CD4-positive, CD25-positive, alpha-beta regulatory T cell (primary cell): Measurements from ENCODE around the gene WASL. TPM values are rescaled to one million over a fixed set of nuclear protein-coding genes. Genes with fewer than 3 reads are reported as not detected.

Source experiments
- ATAC-seq, 2 donors: fragments of 150-1000 bp; cut with Tn5 transposase; one replicate each; pipeline ENCODE4 v1.10.0; 2021; ENCODE audit warnings: low read depth in 2 of 2, moderate number of reproducible peaks in 2 of 2, moderate library complexity in 1 of 2
- DNase-seq, 3 donors: peaks; one replicate each; pipeline versions ENCODE4 v3.0.0 to v3.0.0-alpha.2; 2012 to 2022; ENCODE audit warnings: mixed read lengths in 1 of 3
- H3K27ac ChIP-seq: one replicate; pipeline ENCODE4 v1.7.0; 2013; ENCODE audit warnings: mild to moderate bottlenecking, low read length; ENCODE audit not compliant: insufficient read depth, poor library complexity, severe bottlenecking
- H3K27me3 ChIP-seq: one replicate; pipeline ENCODE4 v1.7.0; 2013; ENCODE audit warnings: low read length; ENCODE audit not compliant: control insufficient read depth, insufficient read depth
- H3K36me3 ChIP-seq: one replicate; pipeline ENCODE4 v1.7.0; 2013; ENCODE audit warnings: mild to moderate bottlenecking, low read length, moderate library complexity; ENCODE audit not compliant: control insufficient read depth, insufficient read depth
- H3K4me1 ChIP-seq: 2 replicates; pipeline ENCODE4 v1.7.0; 2013; ENCODE audit warnings: mild to moderate bottlenecking, low read length; ENCODE audit not compliant: insufficient read depth, control insufficient read depth, poor library complexity, severe bottlenecking
- H3K4me3 ChIP-seq: one replicate; pipeline ENCODE4 v1.7.0; 2013; ENCODE audit warnings: low read depth, mild to moderate bottlenecking, low read length, moderate library complexity
- H3K9me3 ChIP-seq, 2 experiments: 1 replicate in 1 of 2; 2 replicates in 1 of 2; pipeline ENCODE4 v1.7.0; 2013; ENCODE audit warnings: low read length in 2 of 2, mild to moderate bottlenecking in 1 of 2, moderate library complexity in 1 of 2; ENCODE audit not compliant: control insufficient read depth in 2 of 2
- H3K27ac Mint-ChIP-seq, 3 donors: one replicate each; pipeline ENCODE4 v1.8.0; 2020 to 2022; ENCODE audit warnings: mild to moderate bottlenecking in 3 of 3, mixed read lengths in 3 of 3, moderate library complexity in 2 of 3
- H3K27me3 Mint-ChIP-seq: one replicate; pipeline ENCODE4 v1.8.0; 2022; ENCODE audit warnings: mild to moderate bottlenecking, mixed read lengths
- H3K36me3 Mint-ChIP-seq: one replicate; pipeline ENCODE4 v1.8.0; 2020; ENCODE audit warnings: mixed read lengths
- H3K4me1 Mint-ChIP-seq, 4 donors: one replicate each; pipeline ENCODE4 v1.8.0; 2020 to 2022; ENCODE audit warnings: mixed read lengths in 4 of 4, mild to moderate bottlenecking in 1 of 4
- H3K4me3 Mint-ChIP-seq, 4 donors: one replicate each; pipeline ENCODE4 v1.8.0; 2020 to 2022; ENCODE audit warnings: mild to moderate bottlenecking in 4 of 4, mixed read lengths in 4 of 4, moderate library complexity in 3 of 4
- H3K9me3 Mint-ChIP-seq, 7 donors: one replicate each; pipeline ENCODE4 v1.8.0; 2020 to 2022; ENCODE audit warnings: mixed read lengths in 7 of 7, mild to moderate bottlenecking in 3 of 7, moderate library complexity in 2 of 7
- polyA plus RNA-seq, 4 donors: library from polyadenylated mRNA; unstranded; fragments of 300-500 nt; fragmentation: Illumina TruSeq; gene quantifications; one replicate each; pipeline ENCODE4 v1.2.3, GENCODE V29; 2021
- total RNA-seq: library from RNA; stranded (reverse); gene quantifications from one replicate; pipeline ENCODE4 v1.2.3, GENCODE V29; 2022

WASL gene
- total and polyA plus RNA-seq, 5 donors from 2014 or later, result 1.4 to 10.2 (median 1.9) TPM

- ATAC-seq, result no peak
- H3K27ac Mint-ChIP-seq, result peak overlapping the region in 2 of 3 donors; percentile 29 to 36
- Histone ChIP-seq H3K4me1 (peaks cover 19% of the 10 kb centered on the region), H3K27me3 (no peaks in the 10 kb centered on the region), H3K27ac (no peak overlapping the region), H3K9me3 (no peaks in the 10 kb centered on the region), H3K36me3 (no peaks in the 10 kb centered on the region), H3K4me3 (no peak overlapping the region)
- H3K4me1 Mint-ChIP-seq, result peaks cover 17 to 77% (median 60%) of the 10 kb centered on the region in 4 donors
- H3K27me3 Mint-ChIP-seq, result no peaks in the 10 kb centered on the region
- peak overlapping the region in 1 of 4 donors; percentile 8 for H3K4me3 Mint-ChIP-seq
- H3K36me3 Mint-ChIP-seq, result peaks cover 6% of the 10 kb centered on the region
- DNase-seq, result no peak
- no peaks in the 10 kb centered on the region for H3K9me3 Mint-ChIP-seq
These were observed 29.5 kb downstream of the WASL start for GRCh38 chr7:123719197-123719721.

GRCh38 chr7:123718773-123719172, 30.0 kb downstream of the WASL start:
- Mint-ChIP-seq H3K9me3 (no peaks in the 10 kb centered on the region), H3K4me3 (no peak overlapping the region), H3K27me3 (no peaks in the 10 kb centered on the region), H3K36me3 (peaks cover 7% of the 10 kb centered on the region), H3K4me1 (peaks cover 18 to 75% (median 59%) of the 10 kb centered on the region in 4 donors), H3K27ac (peak overlapping the region in 2 of 3 donors; percentile 29 to 36)
- Histone ChIP-seq H3K4me1 (peaks cover 19% of the 10 kb centered on the region), H3K27me3 (no peaks in the 10 kb centered on the region), H3K9me3 (no peaks in the 10 kb centered on the region), H3K4me3 (no peak overlapping the region), H3K36me3 (no peaks in the 10 kb centered on the region), H3K27ac (no peak overlapping the region)
- ATAC-seq (peak in 1 of 2 donors; percentile 37), DNase-seq (peak in 1 of 3 donors; percentile 55)

GRCh38 chr7:123717689-123718088, 31.1 kb downstream of the WASL start:
- Histone ChIP-seq H3K4me1 (peaks cover 19% of the 10 kb centered on the region), H3K27ac (no peak overlapping the region), H3K4me3 (no peak overlapping the region), H3K9me3 (no peaks in the 10 kb centered on the region), H3K36me3 (no peaks in the 10 kb centered on the region), H3K27me3 (no peaks in the 10 kb centered on the region)
- H3K27me3 Mint-ChIP-seq, result no peaks in the 10 kb centered on the region
- no peak for DNase-seq
- H3K36me3 Mint-ChIP-seq, result peaks cover 7% of the 10 kb centered on the region
- no peak for ATAC-seq
- H3K4me3 Mint-ChIP-seq, result no peak overlapping the region
- no peak overlapping the region for H3K27ac Mint-ChIP-seq
- peaks cover 26 to 74% (median 58%) of the 10 kb centered on the region in 4 donors for H3K4me1 Mint-ChIP-seq
- no peaks in the 10 kb centered on the region for H3K9me3 Mint-ChIP-seq

- H3K4me1 ChIP-seq, result peaks cover 27% of the 10 kb centered on the region
- no peak overlapping the region for H3K27ac ChIP-seq
- H3K27ac Mint-ChIP-seq, result no peak overlapping the region
- no peak for ATAC-seq
- H3K27me3 Mint-ChIP-seq, result no peaks in the 10 kb centered on the region
- DNase-seq, result no peak
- H3K36me3 Mint-ChIP-seq, result peaks cover 7% of the 10 kb centered on the region
- no peak overlapping the region for H3K4me3 Mint-ChIP-seq
- H3K36me3 ChIP-seq, result no peaks in the 10 kb centered on the region
- H3K9me3 ChIP-seq, result no peaks in the 10 kb centered on the region
- H3K9me3 Mint-ChIP-seq, result no peaks in the 10 kb centered on the region
- no peak overlapping the region for H3K4me3 ChIP-seq
- H3K4me1 Mint-ChIP-seq, result peaks cover 34 to 80% (median 65%) of the 10 kb centered on the region in 4 donors
- no peaks in the 10 kb centered on the region for H3K27me3 ChIP-seq
These were observed 31.9 kb downstream of the WASL start for GRCh38 chr7:123716877-123717276.

DNA sequence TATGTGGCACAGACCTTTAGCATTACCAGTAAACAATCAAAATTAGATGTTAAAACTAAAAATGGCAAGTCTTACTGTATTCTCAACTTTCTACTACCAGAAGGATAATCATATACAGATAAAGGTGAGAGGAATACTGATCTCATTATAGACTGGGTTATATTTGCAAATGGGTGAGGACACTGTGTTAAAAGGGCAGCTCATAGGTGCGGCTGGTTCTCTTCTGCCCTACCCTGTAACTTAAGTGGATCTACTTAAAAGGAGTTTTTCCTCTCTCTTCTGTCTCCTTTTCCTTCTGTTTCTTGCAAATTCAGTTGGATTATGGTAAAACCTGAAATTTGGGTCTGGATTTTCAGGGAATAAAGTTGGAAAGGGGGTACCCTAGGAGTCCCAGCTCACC, 33.0 kb downstream of the WASL start:
- H3K27me3 ChIP-seq, result no peaks in the 10 kb centered on the region
- Mint-ChIP-seq H3K4me1 (peaks cover 30 to 80% (median 65%) of the 10 kb centered on the region in 4 donors), H3K9me3 (no peaks in the 10 kb centered on the region), H3K36me3 (peaks cover 7% of the 10 kb centered on the region), H3K27me3 (no peaks in the 10 kb centered on the region), H3K4me3 (no peak overlapping the region), H3K27ac (peak overlapping the region in 1 of 3 donors; percentile 12)
- H3K36me3 ChIP-seq, result no peaks in the 10 kb centered on the region
- H3K4me1 ChIP-seq, result peaks cover 34% of the 10 kb centered on the region
- no peak overlapping the region for H3K4me3 ChIP-seq
- no peaks in the 10 kb centered on the region for H3K9me3 ChIP-seq
- no peak for ATAC-seq
- DNase-seq, result no peak
- H3K27ac ChIP-seq, result no peak overlapping the region

- Mint-ChIP-seq H3K27me3 (no peaks in the 10 kb centered on the region), H3K9me3 (no peaks in the 10 kb centered on the region), H3K4me1 (peaks cover 32 to 82% (median 67%) of the 10 kb centered on the region in 4 donors)
These were observed 33.6 kb downstream of the WASL start for GRCh38 chr7:123715198-123715597.

GRCh38 chr7:123714296-123715080, 34.3 kb downstream of the WASL start:
- H3K36me3 Mint-ChIP-seq, result peaks cover 7% of the 10 kb centered on the region
- Histone ChIP-seq H3K36me3 (no peaks in the 10 kb centered on the region), H3K27me3 (no peaks in the 10 kb centered on the region), H3K4me3 (no peak overlapping the region), H3K27ac (no peak overlapping the region), H3K9me3 (no peaks in the 10 kb centered on the region), H3K4me1 (peaks cover 38% of the 10 kb centered on the region)
- peaks cover 30 to 75% (median 62%) of the 10 kb centered on the region in 4 donors for H3K4me1 Mint-ChIP-seq
- ATAC-seq, result no peak
- H3K9me3 Mint-ChIP-seq, result no peaks in the 10 kb centered on the region
- DNase-seq, result no peak
- peak overlapping the region in 2 of 3 donors; percentile 17 to 91 for H3K27ac Mint-ChIP-seq
- peak overlapping the region in 1 of 4 donors; percentile 35 for H3K4me3 Mint-ChIP-seq
- no peaks in the 10 kb centered on the region for H3K27me3 Mint-ChIP-seq

More at GRCh38 chr7:123715198-123715597, 33.6 kb downstream of the WASL start:
- ATAC-seq (no peak), DNase-seq (no peak)
- H3K27ac Mint-ChIP-seq, result peak overlapping the region in 1 of 3 donors; percentile 12
- H3K4me1 ChIP-seq, result peaks cover 38% of the 10 kb centered on the region
- peaks cover 7% of the 10 kb centered on the region for H3K36me3 Mint-ChIP-seq
- H3K27me3 ChIP-seq, result no peaks in the 10 kb centered on the region
- H3K4me3 Mint-ChIP-seq, result no peak overlapping the region
- no peaks in the 10 kb centered on the region for H3K36me3 ChIP-seq
- no peak overlapping the region for H3K27ac ChIP-seq
- H3K9me3 ChIP-seq, result no peaks in the 10 kb centered on the region
- no peak overlapping the region for H3K4me3 ChIP-seq
